Osteocyte (in vitro differentiated cells): Measurements from ENCODE around the gene ZNF263. TPM values are rescaled to one million over a fixed set of nuclear protein-coding genes. Genes with fewer than 3 reads are reported as not detected.
A peak's percentile ranks its signal among the peaks of the same experiment; 100 is the strongest.
"Not testable (repeated sequence)": the region's sequence is repeated elsewhere in the genome, so short reads cannot be mapped to it uniquely, and the experiment has no call there.

ENCODE experiments used
- DNase-seq: peaks from one replicate; pipeline ENCODE4 v3.0.0; 2021; ENCODE audit warnings: mixed read lengths; ENCODE audit not compliant: unreplicated experiment; ENCODE audit errors: extremely low spot score
- H3K27ac Mint-ChIP-seq: one replicate; pipeline ENCODE4 v1.8.0; 2021; ENCODE audit warnings: mild to moderate bottlenecking, mixed read lengths; ENCODE audit not compliant: unreplicated experiment
- H3K27me3 Mint-ChIP-seq: one replicate; pipeline ENCODE4 v1.8.0; 2021; ENCODE audit warnings: mixed read lengths; ENCODE audit not compliant: unreplicated experiment
- H3K36me3 Mint-ChIP-seq: one replicate; pipeline ENCODE4 v1.8.0; 2021; ENCODE audit warnings: mixed read lengths; ENCODE audit not compliant: unreplicated experiment
- H3K4me1 Mint-ChIP-seq: one replicate; pipeline ENCODE4 v1.8.0; 2021; ENCODE audit warnings: mixed read lengths; ENCODE audit not compliant: unreplicated experiment
- H3K4me3 Mint-ChIP-seq: one replicate; pipeline ENCODE4 v1.8.0; 2021; ENCODE audit warnings: mild to moderate bottlenecking, moderate library complexity, mixed read lengths; ENCODE audit not compliant: unreplicated experiment
- H3K9me3 Mint-ChIP-seq: one replicate; pipeline ENCODE4 v1.8.0; 2021; ENCODE audit warnings: mixed read lengths; ENCODE audit not compliant: unreplicated experiment
- total RNA-seq: library from RNA; stranded (reverse); gene quantifications from 2 replicates; pipeline ENCODE4 v1.2.1, GENCODE V29; 2021
- TF ChIP-seq, protein P1 (sequence below): fragments of 200-600 bp; sonication (generic); IDR thresholded peaks from 2 replicates; pipeline ENCODE4 v1.5.0; 2021; ENCODE audit warnings: antibody characterized with exemption, mild to moderate bottlenecking, moderate library complexity

The ZNF263 gene
- total RNA-seq, 1 donor from 2014 or later = 33.2 TPM

- Mint-ChIP-seq H3K9me3 (no peaks in the 10 kb centered on the region), H3K4me3 (peak overlapping the region; percentile 89), H3K27ac (peak overlapping the region; percentile 87), H3K4me1 (peaks cover 19% of the 10 kb centered on the region), H3K27me3 (no peaks in the 10 kb centered on the region), H3K36me3 (peaks cover 3% of the 10 kb centered on the region)
- TF ChIP-seq, protein P1, sequence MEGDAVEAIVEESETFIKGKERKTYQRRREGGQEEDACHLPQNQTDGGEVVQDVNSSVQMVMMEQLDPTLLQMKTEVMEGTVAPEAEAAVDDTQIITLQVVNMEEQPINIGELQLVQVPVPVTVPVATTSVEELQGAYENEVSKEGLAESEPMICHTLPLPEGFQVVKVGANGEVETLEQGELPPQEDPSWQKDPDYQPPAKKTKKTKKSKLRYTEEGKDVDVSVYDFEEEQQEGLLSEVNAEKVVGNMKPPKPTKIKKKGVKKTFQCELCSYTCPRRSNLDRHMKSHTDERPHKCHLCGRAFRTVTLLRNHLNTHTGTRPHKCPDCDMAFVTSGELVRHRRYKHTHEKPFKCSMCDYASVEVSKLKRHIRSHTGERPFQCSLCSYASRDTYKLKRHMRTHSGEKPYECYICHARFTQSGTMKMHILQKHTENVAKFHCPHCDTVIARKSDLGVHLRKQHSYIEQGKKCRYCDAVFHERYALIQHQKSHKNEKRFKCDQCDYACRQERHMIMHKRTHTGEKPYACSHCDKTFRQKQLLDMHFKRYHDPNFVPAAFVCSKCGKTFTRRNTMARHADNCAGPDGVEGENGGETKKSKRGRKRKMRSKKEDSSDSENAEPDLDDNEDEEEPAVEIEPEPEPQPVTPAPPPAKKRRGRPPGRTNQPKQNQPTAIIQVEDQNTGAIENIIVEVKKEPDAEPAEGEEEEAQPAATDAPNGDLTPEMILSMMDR = peak; percentile 49
- peak; percentile 99 for DNase-seq
These were observed 18.9 kb upstream of the ZNF263 start for GRCh38 chr16:3264137-3265036.

GRCh38 chr16:3266873-3267537 is 16.3 kb upstream of the ZNF263 start:
- TF ChIP-seq, protein P1 = peak; percentile 43
- Mint-ChIP-seq H3K9me3 (no peaks in the 10 kb centered on the region), H3K27ac (no peak overlapping the region), H3K4me3 (no peak overlapping the region), H3K4me1 (peaks cover 19% of the 10 kb centered on the region), H3K36me3 (peaks cover 3% of the 10 kb centered on the region), H3K27me3 (no peaks in the 10 kb centered on the region)
- DNase-seq = no peak

GRCh38 chr16:3268294-3268693 is 15.0 kb upstream of the ZNF263 start:
- TF ChIP-seq, protein P1 = no peak
- H3K4me1 Mint-ChIP-seq = peaks cover 14% of the 10 kb centered on the region
- no peak overlapping the region for H3K4me3 Mint-ChIP-seq
- no peaks in the 10 kb centered on the region for H3K9me3 Mint-ChIP-seq
- H3K36me3 Mint-ChIP-seq = peaks cover 3% of the 10 kb centered on the region
- no peak overlapping the region for H3K27ac Mint-ChIP-seq
- no peaks in the 10 kb centered on the region for H3K27me3 Mint-ChIP-seq
- no peak for DNase-seq

- H3K27ac Mint-ChIP-seq, H3K4me3 Mint-ChIP-seq, H3K9me3 Mint-ChIP-seq, H3K4me1 Mint-ChIP-seq, H3K36me3 Mint-ChIP-seq, H3K27me3 Mint-ChIP-seq, DNase-seq: not testable (repeated sequence)
These were observed 12.6 kb upstream of the ZNF263 start for GRCh38 chr16:3270718-3271117.

GRCh38 chr16:3271281-3271680 is 12.0 kb upstream of the ZNF263 start:
- not testable (repeated sequence) for H3K27ac Mint-ChIP-seq, H3K27me3 Mint-ChIP-seq, H3K4me1 Mint-ChIP-seq, H3K4me3 Mint-ChIP-seq, H3K36me3 Mint-ChIP-seq, DNase-seq, H3K9me3 Mint-ChIP-seq

- no peaks in the 10 kb centered on the region for H3K9me3 Mint-ChIP-seq
- no peak overlapping the region for H3K4me3 Mint-ChIP-seq
- peaks cover 19% of the 10 kb centered on the region for H3K27me3 Mint-ChIP-seq
- H3K27ac Mint-ChIP-seq = no peak overlapping the region
- DNase-seq = no peak
- H3K4me1 Mint-ChIP-seq = no peaks in the 10 kb centered on the region
- TF ChIP-seq, protein P1 = no peak
- no peaks in the 10 kb centered on the region for H3K36me3 Mint-ChIP-seq
These were observed 8.8 kb upstream of the ZNF263 start for GRCh38 chr16:3274490-3274889.
